Endometrium (tissue), 2 donors: ENCODE measurements around the gene RAB11FIP5.
"Not testable (repeated sequence)": the region's sequence is repeated elsewhere in the genome, so short reads cannot be mapped to it uniquely, and the experiment has no call there.

Experiments used
- FAIRE-seq: peaks from 2 replicates; lab custom pipeline; 2012; peaks lifted over from hg19 to GRCh38; lab: Jason Lieb, UNC
- donor health status: control.
- donor health status: control.

Gene RAB11FIP5

DNA sequence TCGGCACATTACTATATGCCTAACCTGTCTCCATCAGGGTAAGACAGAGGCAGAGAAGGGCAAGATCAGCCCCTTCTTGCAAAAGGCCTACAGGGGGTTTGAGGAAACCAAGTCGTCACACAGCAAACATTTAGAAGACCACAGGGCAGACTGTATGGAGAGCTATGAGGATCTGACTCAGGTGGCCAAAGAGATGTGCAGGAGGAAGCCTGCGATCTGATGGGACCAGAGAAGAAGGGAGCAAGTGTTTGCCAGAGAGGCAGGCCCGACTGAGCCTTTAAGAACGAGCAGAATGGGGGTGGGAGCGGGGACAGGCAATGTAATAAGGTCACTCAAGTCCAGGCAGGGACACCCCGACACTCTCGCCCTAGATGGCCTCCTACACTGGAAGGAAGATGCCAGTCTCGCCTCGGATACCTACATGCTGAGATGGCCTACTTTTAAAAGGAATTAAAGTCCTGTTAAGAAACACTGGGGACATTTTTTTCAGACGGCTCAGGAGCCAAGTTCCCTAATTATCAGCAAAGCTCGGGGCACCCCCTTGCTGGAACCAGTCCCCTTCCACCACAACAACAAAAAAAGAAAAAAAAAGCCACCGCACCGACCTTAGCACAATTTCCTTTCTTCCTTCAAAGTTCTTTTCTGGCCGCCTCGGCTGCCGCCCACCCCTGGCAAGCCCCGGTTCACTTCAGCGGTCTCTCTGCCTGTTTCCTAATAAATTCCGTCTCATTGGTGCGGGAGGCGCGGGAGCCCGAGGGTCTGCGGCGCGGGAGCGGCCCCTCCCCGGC is 42.7 kb downstream of the RAB11FIP5 start:
- no peak for FAIRE-seq

DNA sequence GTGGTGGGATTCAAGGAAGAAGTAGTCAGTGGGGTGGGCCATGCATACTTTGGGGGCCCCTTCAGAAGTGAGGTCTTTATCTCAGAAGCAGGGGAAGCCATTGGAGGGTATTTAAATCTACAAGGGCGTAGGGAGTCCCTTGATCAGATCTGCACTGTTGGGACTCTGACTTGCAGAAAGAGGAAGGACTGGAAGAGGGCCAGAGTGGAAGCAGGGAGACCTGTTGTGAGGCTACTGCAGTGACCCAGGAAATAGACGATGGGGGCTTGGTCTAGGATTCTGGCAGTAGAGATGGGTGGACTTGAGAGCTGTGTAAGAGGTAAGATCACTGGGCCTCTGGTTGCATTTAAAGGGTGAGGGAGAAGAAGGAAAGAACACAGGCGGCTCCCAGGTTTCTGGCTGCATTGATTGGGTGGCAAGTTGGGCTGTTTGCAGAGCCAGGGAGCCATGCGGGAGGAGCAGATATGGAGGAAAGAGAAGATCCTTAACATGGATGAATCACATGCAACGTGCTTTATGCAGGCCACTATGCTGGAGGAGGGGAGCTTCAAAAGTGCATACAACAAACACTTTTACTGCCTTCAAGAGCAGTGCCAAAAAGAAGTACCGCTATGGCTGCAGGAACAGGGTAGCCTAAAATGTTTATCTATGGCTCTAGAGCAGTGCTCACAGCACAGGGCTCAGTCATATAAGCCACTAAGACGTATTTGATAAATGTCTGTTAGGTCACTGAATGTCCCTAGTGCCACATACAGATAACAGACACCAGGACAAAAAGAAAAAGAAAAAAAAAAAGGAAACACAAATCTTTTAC is 43.5 kb downstream of the RAB11FIP5 start:
- no peak for FAIRE-seq

DNA sequence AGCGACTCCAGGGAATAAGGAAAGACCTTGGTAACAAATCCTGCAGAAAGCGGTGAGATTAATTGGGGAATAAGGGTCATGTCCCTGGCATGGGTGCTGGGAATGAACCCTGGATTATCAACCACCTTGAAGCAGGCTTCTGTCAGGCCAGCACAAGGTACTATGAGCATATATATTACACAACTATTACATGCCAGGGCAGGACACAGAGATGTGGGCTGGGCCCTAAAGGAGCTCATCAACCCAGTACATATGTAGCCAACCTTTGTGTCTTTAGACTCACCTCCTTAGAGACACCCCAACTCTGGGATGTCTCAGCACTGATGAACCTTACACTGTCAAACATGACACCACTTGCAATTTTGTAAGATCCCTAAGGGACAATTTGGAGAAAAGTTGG is 44.6 kb downstream of the RAB11FIP5 start:
- no peak for FAIRE-seq

DNA sequence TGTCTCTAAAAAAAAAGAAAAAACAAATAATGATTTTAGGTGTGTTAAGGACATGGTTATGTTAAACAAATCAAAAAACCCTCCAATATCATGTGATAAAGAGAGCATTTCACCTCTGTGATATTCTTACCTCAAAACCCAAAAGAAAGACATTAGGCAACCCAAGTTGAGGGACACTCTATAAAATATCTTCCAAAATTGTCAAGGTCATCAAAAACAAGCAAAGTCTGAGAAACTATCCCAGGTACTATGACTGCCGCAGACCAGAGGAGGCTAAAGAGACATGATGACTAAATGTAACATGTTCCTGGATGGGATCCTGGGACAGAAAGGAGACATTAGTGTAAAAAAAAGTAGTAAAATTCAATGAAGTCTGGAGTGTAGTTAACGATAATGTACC is 45.7 kb downstream of the RAB11FIP5 start:
- no peak for FAIRE-seq

DNA sequence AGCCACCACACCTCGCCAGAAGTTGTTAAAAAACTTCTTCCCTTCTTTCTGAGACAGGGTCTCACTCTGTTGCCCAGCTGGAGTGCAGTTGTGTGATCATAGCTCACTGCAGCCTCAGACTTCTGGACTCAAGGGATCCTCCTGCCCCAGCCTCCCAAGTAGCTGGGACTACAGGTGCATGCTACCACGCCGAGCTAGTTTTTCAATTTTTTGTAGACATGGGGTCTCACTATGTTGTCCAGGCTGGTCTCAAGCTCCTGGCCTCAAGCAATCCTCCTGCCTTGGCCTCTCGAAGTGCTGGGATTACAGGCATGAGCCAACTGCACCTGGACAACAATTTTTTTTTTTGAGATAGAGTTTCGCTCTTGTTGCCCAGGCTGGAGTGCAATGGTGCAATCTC is 47.7 kb downstream of the RAB11FIP5 start:
- not testable (repeated sequence) for FAIRE-seq

DNA sequence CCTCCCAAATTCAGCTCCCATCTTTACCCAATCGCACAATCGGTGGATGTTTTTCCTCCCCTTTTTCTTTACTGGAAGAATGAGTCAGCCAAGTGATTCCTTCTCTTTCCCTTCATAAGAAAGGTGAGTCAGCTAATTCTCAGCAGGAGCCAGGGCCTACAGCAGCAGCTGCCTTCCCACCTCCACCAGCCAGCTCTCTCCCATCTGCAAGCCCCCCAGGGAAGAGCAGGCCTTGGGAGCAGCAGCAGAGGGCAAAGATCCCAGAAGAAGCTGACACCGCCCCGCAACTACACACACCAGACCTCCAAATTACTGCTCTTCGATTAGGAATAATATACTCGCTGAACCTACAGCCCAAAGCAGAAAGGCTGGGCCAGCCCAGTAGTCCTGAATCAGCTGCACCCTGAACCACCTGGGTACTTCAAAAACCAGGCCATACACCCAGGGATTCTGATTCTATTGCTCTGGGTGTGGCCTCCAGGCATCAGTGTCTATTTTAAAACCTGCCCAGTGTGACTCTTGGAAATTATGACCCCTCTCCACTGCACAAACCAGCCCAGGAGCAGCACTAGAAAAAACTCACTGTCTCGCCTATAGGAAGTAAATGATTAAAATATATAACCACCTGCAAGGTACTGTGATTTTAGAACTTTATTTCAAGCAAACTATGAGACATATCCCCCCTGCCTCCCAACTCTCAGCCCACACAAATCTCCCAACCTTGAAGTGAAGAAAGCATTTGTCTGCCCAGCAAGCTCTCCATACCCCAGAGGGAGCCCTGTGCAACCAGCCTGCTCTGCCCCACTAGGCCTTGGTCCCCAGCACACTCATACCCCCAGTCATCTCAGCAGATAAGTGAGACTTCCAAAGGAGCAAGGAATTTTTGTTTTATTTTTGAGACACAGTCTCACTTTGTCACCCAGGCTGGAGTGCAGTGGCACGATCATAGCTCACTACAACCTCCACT is 48.6 kb downstream of the RAB11FIP5 start:
- no peak for FAIRE-seq

DNA sequence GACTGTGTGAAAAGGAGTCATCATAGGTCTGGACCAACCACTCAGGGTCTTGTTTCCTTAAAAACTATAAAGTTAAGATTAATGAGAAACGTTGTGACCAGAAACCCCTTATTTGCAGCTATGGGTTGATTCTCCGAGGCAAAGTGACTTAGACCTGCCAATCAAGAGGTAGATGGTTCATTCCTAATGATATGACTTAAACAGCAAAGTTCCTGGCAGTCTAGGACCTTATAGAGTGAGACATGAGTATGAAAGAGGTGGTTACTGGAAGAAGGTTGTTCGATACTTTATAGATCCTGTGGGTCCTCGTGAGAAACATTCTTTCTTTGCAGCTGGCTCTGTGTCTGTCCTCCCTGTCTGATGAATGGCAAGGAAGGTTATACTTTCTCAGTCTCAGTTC is 49.3 kb downstream of the RAB11FIP5 start:
- FAIRE-seq, result no peak

DNA sequence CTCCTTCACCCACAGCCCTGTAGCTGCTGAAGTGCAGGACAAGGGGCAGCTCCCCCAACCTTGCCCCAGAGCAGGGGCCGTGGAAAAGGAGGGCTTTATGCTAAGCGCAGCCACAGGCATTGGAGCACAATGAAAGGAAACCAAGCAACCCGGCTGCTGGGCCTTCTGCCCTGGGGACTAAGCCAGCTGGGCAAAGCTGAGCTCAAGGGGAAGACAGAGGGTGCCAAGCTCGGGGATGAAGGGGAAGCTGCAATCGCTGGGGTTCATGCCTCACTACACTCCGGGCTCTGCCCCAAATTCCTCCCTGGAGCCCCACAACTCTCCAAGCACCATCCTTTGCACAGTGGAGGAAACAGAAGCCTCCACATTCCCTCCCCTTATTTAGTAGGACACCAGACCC is 53.6 kb downstream of the RAB11FIP5 start:
- no peak for FAIRE-seq

DNA sequence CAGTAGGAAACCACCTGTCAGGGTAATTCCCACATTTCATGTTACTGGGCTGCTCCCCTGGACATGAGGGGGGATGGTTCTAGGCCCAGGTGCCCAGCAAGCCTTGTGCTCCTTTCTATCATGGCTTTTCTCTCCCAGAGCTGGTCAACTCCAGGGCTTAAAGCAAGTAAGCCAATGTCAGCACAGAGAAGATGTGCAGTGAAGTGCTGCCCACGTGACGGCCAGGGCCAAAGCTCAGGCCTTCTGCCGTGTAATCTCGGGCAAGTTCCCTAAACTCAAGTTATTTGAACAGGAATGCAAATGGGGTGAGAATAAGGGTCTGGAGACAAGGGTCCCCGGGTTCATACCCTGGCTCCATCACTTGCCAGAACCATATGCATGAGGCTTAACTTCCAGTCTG is 57.8 kb downstream of the RAB11FIP5 start:
- FAIRE-seq, result no peak

DNA sequence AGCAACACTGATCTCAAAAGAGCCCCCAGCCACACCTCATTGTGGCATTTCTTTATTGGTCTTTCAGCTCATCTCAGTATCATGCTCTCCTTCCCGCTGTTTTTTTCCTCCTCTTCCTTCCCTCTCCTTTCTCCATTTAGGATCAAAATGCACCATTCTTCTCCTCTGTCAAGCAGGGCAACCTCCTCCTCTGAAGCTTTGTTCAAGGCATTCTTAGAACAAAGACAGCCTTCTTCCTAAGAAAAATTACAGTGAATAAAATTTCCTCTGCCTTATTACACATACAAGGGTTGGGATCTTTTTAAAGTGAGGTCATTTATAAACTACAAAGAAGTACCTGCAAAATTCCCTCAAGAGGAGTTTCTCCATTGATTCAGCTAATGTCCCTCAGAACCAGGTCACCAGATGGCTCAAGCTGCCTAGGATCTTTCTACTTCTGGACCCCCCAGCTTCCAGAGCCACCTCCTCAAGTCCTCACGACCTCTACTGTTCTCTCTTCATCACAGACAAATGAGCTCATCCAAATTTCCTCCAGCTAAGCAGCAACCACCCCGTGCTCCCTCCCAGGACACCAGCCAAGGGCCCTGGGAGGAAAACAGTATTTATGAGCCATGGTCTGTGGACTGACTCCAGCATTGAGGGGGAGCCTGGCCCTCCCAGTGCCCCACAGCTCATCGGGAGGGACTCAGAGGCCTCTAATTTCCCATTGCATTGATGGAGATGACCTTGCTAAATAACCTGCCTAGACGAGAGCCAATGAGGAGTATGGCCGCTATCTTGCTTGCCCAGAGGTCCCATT is 59.2 kb downstream of the RAB11FIP5 start:
- no peak for FAIRE-seq

DNA sequence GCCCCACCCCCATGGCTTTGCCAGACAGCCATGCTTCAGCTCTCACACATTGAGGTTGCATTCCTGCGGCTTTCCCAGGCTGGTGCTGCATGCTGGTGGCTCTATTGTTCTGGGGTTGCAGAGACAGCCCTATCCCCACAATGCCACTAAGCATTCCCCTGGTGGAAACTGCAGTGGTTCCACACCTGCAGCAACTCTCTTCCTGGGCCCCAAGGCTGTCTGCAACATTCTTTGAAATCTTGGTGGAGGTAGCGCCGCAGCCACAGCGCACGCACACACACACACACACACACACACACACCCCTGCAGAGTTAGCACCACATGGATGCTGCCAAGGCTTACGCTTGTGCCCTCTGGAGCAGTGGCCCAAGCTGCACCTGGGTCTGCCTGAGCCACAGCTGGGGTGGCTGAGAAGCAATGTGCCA is 62.6 kb downstream of the RAB11FIP5 start:
- FAIRE-seq, result no peak

DNA sequence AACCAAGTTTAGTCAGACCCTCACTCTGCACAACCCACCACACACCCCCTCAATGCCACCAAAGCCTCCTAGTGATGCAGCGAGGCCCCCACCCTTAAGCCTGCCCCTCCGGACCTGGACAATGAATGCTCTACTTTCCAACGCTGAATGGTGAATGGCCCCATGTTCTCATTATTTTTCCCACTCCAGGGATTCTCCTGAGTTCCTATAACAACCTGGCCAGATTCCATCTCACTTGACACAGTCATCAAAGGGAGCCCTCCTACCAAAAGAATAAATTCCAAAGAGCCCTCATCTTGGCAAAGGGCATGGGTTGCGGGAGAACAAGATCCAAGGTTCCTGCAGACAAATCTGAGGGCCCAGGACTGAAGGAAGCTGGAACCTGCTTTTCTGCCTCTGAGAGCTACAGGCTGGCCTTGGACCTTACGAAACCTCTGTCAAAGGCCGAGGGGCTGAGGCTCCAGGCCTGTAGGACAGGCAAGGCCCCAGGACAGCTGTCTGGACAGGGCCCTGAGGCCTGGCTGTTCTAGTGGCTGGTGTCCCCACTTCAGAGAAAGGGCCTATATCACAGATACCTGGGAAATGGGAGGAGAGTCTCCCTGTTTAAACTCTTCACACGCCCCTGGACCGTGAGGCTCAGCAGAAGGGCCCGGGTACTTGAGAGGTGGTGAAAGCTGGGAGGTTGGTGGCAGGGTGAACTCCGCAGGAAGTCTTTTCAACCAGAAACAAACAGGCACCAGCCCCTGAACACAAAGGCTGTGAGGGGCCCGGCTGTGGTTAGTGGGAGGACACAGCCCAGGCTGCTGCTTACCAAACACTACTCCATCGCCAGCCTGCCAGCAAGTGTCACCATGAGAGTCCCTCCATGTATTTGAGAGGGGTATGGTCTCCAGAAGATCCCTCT is 68.6 kb downstream of the RAB11FIP5 start:
- no peak for FAIRE-seq

DNA sequence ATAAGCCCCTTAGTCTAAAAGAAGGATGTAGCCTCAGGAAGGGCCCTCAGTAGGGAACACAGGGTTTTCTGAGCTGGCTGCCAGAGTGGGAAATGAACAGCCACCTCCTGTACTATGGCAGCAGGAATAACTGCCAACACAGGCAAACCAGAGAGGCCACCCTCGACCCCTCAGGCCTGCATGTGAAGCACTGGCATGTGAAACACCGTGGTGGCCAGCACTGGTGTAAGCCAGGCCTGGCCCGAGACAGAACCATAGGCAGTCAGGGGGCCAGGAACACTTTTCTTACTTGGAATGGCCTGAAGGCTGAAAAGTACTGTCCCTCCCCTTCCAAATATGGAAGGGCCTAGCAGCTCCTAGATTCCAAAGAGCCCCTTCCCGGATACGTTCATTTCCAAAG is 69.5 kb downstream of the RAB11FIP5 start:
- no peak for FAIRE-seq

DNA sequence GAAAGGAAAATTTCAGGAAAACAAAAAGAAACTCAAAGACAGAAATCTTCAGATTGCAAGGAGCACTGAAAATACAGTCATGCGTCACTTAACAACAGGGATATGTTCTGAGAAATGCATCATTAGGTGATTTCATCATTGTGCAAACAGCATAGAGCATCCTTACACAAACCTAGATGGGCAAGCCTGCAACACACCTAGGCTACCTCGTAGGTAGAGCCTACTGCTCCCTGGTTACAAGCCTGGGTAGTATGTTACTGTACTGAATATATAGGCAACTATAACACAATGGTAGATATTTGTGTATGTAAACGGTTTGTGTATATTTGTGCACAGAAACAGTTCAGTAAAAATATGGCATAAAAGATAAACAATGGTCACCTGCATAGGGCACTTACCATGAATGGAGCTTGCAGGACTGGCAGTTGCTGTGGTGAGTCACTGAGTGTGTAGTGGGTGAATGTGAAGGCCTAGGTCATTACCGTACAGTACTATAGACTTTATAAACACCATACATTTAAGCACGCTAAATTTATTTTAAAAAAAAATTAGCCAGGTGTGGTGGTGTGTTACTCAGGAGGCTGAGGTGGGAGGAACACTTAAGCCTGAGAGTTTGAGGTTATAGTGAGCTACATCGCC is 74.7 kb downstream of the RAB11FIP5 start:
- FAIRE-seq, result no peak

DNA sequence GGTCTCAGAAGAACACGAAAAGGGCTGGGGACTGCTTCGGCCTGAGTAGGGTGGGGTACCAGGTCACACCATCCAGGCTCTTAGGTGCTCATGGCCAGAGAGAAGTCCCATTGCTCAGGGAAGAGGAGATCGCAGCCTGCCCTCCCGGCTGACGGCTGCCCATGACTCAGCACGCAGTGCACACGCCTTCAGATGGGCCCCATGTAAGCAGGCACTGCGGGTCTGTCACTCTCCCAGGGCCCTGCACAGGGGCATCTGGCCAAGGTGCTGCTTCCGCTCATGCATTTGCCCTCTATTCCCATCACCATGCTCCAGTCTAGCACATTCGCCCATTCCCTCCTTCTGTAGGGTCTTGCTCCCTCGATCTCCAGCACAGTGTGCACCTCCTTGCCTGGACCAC is 76.0 kb downstream of the RAB11FIP5 start:
- FAIRE-seq, result no peak

DNA sequence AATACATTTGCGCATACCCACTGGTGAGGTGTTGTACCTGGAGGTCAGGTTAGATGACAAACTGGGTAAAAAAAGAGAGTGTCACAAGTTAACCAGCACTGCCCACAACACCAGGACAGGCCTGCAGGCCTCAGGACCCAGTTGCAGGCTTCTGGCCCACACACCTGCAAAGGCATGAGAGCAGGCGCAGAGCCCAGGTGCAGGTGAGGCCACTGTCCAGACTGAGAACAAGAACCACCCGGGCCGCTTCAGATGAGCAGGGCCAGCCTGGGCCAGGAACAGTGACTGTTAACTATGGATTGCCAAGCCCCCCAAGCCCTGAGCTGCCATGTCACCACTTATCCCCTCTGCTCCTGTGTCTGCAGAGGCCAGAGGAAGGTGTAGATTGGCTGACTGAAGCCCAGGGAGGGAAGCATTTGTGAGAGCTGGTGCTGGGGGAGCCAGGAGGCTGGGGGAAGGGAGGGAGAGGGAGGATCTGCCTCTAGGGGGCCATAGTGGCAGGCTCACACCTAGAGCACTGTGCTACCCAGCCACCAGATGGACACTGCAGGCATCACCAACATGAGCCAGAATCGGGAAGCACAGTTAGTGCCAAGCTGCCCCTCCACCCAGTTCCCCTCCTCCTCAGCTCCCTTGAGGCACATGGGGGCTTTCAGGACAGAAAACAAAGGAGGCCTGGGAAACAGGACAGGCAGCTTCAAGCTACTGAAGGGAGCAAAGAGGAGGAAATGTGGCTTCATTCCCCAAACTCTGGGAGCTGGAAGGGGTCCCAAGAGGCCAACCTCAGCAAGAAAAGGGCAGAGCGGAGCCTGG is 76.6 kb downstream of the RAB11FIP5 start:
- no peak for FAIRE-seq

DNA sequence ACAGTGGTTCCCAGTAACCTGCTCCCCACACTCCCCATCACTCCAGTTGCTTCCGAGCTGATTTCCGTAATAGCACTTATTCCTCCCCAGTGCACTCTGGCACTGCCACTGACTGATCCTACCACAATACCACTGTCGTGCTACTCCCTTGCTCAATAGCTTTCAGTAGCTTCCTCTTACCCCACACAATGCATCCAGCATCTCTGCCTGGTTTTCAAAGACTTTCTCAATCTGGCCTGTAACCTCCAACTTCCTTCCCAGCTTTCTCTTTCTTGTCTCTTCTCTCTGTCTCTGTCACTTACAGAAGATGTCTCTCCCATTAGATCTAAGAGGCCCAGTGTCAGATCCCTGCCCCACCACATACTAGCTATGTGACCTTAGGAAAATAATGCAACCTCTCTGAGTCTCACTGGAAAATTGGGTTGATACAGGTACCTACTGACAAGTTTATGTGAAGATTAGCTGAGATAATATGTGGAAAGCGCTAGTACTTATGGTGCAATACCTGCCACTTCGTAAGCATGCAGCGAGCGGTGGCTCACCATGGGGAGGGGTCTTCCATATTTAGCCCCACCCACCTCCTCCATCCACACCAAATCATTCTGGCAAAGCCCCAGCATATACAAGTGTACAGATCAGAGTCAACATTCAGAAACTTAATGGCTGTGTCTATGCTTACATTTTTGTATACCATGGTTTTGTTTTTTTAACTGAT is 77.9 kb downstream of the RAB11FIP5 start:
- no peak for FAIRE-seq

DNA sequence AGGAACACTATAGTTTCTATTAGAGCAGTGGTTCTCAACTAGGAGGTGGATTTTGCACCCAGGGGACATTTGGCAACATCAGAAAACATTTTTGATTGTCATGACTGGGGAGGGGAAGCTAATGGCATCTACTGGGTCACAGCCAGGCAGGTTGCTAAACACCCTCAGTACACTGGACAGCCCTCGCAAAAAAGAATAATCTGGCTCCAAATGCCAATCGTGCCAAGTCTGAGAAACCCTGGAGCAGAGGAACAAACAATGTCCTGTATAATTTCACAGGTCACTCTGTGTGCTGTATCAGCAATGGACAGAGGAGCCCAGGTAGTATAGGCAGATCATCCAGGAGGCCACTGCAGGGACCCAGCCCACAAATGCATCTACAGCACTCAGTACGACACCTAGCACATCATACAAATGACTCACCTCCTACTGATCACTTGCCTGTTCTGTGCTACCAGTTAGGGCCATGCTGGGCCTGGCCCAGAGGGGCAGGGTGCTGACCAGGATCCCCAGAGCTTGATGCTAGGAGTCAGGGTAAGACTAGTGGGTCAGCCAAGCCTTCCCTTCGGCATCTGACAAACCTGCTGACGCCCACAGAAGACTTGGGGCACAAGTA is 78.9 kb downstream of the RAB11FIP5 start:
- no peak for FAIRE-seq
